ENCODE measurements around the gene GALNS. TPM values are rescaled to one million over a fixed set of nuclear protein-coding genes. Genes with fewer than 3 reads are reported as not detected.

GALNS gene
- total RNA-seq, 1 experiment from 2014 or later, result 62.3 TPM

DNA sequence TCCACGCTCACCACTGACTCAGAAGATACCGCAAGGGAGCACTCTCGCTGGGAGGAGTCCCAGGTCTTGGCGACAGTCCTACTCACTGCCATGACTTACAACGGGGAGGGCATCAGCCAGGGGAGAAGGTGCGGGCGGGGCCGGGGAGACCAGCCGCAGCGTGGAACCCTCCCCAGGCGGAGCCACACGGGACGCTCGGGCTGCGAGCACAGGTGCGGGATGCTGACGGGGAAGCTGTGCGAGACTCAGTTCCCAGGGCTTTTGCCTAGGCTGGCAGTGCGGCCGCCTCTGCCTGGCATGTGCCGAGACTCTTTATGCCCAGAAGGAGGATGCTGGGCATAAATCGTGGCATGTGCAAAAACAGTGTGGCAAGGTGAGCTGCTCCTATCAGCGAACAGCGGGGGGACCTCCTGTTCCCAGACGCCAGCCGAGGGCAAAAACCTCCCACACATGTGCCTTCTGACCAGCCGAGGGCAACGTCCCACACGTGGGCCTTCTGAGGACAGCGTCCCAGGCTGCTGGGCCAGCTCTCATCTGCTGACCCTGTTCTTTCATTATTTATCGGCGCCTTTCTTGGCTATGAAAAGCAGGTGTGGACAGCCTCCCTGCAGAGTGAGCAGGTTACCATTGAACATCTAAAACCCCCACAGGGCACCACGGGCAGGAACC, 6.1 kb downstream of the GALNS start:
- no peak for DNase-seq
- Histone ChIP-seq H3K9me2 (ENCODE audit: insufficient read depth) (no peaks in the 10 kb centered on the region), H3K27me3 (ENCODE audit: insufficient read depth, low read depth) (no peaks in the 10 kb centered on the region), H4K20me1 (ENCODE audit: insufficient read depth) (no peaks in the 10 kb centered on the region), H3K27ac (no peak overlapping the region), H2AFZ (no peak overlapping the region), H3K79me2 (ENCODE audit: low read depth) (no peaks in the 10 kb centered on the region), H3F3A (ENCODE audit: insufficient read depth, low read depth) (no peaks in the 10 kb centered on the region), H3K9me3 (ENCODE audit: insufficient read depth, low read depth) (no peaks in the 10 kb centered on the region), H3K4me3 (no peak overlapping the region), H3K4me2 (no peak overlapping the region), H3K4me1 (replicated peaks; ENCODE audit: insufficient read depth) (no peaks in the 10 kb centered on the region), H3K36me3 (ENCODE audit: low read depth) (no peaks in the 10 kb centered on the region)
- no TSS peak for BruUV-seq (replicated peaks)
- intact Hi-C loops (cut with micrococcal nuclease; ENCODE audit: unreplicated experiment), result loop anchor here (10.0 kb wide), 1 partner anchor 74 kb away; no protein-coding TSS in a partner anchor
- POLR2A ChIA-PET (ENCODE audit: unreplicated experiment), result no interaction called here
- TF ChIP-seq, protein P1, sequence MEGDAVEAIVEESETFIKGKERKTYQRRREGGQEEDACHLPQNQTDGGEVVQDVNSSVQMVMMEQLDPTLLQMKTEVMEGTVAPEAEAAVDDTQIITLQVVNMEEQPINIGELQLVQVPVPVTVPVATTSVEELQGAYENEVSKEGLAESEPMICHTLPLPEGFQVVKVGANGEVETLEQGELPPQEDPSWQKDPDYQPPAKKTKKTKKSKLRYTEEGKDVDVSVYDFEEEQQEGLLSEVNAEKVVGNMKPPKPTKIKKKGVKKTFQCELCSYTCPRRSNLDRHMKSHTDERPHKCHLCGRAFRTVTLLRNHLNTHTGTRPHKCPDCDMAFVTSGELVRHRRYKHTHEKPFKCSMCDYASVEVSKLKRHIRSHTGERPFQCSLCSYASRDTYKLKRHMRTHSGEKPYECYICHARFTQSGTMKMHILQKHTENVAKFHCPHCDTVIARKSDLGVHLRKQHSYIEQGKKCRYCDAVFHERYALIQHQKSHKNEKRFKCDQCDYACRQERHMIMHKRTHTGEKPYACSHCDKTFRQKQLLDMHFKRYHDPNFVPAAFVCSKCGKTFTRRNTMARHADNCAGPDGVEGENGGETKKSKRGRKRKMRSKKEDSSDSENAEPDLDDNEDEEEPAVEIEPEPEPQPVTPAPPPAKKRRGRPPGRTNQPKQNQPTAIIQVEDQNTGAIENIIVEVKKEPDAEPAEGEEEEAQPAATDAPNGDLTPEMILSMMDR (conservative IDR thresholded peaks at IDR 0.05), result no peak
- no peak for TF ChIP-seq EZH2 (IDR thresholded peaks at IDR 0.05; ENCODE audit: low read depth)
- CTCF ChIA-PET, result no interaction called here

GRCh38 chr16:88848557-88848956, 8.2 kb downstream of the GALNS start:
- Histone ChIP-seq H3K79me2 (ENCODE audit: low read depth) (no peaks in the 10 kb centered on the region), H3K4me3 (no peak overlapping the region), H3K9me3 (ENCODE audit: insufficient read depth, low read depth) (no peaks in the 10 kb centered on the region), H3F3A (ENCODE audit: insufficient read depth, low read depth) (no peaks in the 10 kb centered on the region), H3K36me3 (ENCODE audit: low read depth) (no peaks in the 10 kb centered on the region), H3K27me3 (ENCODE audit: insufficient read depth, low read depth) (no peaks in the 10 kb centered on the region), H3K27ac (no peak overlapping the region), H2AFZ (no peak overlapping the region), H3K4me1 (replicated peaks; ENCODE audit: insufficient read depth) (no peaks in the 10 kb centered on the region), H3K4me2 (no peak overlapping the region), H3K9me2 (ENCODE audit: insufficient read depth) (no peaks in the 10 kb centered on the region), H4K20me1 (ENCODE audit: insufficient read depth) (no peaks in the 10 kb centered on the region)
- CTCF ChIA-PET, result no interaction called here
- POLR2A ChIA-PET (ENCODE audit: unreplicated experiment), result no interaction called here
- BruUV-seq (replicated peaks), result no TSS peak
- no peak for DNase-seq
- intact Hi-C loops (cut with micrococcal nuclease; ENCODE audit: unreplicated experiment), result no loop called here
- TF ChIP-seq EZH2 (IDR thresholded peaks at IDR 0.05; ENCODE audit: low read depth), result no peak
- TF ChIP-seq, protein P1 (conservative IDR thresholded peaks at IDR 0.05), result no peak

DNA sequence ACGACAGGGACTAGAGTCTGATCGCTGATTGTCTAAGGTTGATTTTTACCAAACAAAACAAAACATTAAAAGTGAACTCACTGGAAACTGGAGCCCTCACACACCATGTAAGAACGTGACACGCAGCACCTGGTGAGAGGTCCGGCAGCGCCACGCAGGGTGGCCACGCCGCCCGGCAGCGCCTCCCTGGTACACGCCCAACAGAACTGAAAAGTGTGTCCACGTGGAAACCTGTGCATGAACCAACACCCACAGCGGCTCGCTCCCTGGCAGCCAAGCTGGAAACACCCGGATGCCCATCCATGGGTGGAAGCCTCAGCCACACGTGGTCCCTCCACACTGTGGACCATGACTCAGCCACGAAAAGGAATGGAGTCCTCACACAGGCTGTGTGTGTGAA, 9.1 kb downstream of the GALNS start:
- no peak overlapping the region for H3K4me3 ChIP-seq
- no peaks in the 10 kb centered on the region for H3K4me1 ChIP-seq (replicated peaks; ENCODE audit: insufficient read depth)
- H3K27me3 ChIP-seq (ENCODE audit: insufficient read depth, low read depth), result no peaks in the 10 kb centered on the region
- H4K20me1 ChIP-seq (ENCODE audit: insufficient read depth), result no peaks in the 10 kb centered on the region
- BruUV-seq (replicated peaks), result no TSS peak
- no peak for DNase-seq
- intact Hi-C loops (cut with micrococcal nuclease; ENCODE audit: unreplicated experiment), result no loop called here
- H3K9me3 ChIP-seq (ENCODE audit: insufficient read depth, low read depth), result no peaks in the 10 kb centered on the region
- H3K36me3 ChIP-seq (ENCODE audit: low read depth), result no peaks in the 10 kb centered on the region
- H3K27ac ChIP-seq, result no peak overlapping the region
- TF ChIP-seq, protein P1 (conservative IDR thresholded peaks at IDR 0.05), result no peak
- no peak for TF ChIP-seq EZH2 (IDR thresholded peaks at IDR 0.05; ENCODE audit: low read depth)
- CTCF ChIA-PET, result no interaction called here
- POLR2A ChIA-PET (ENCODE audit: unreplicated experiment), result no interaction called here
- H2AFZ ChIP-seq, result no peak overlapping the region
- H3K9me2 ChIP-seq (ENCODE audit: insufficient read depth), result no peaks in the 10 kb centered on the region
- no peaks in the 10 kb centered on the region for H3K79me2 ChIP-seq (ENCODE audit: low read depth)
- H3K4me2 ChIP-seq, result no peak overlapping the region
- H3F3A ChIP-seq (ENCODE audit: insufficient read depth, low read depth), result no peaks in the 10 kb centered on the region
